GM19467 (cell line): Measurements from ENCODE around the gene CHN1.

ENCODE experiments used
- ATAC-seq: cut with Tn5 transposase; IDR thresholded peaks from one replicate; pipeline ENCODE4 v1.9.1; 2021; ENCODE audit warnings: mild to moderate bottlenecking, moderate library complexity; ENCODE audit not compliant: unreplicated experiment

CHN1 gene

DNA sequence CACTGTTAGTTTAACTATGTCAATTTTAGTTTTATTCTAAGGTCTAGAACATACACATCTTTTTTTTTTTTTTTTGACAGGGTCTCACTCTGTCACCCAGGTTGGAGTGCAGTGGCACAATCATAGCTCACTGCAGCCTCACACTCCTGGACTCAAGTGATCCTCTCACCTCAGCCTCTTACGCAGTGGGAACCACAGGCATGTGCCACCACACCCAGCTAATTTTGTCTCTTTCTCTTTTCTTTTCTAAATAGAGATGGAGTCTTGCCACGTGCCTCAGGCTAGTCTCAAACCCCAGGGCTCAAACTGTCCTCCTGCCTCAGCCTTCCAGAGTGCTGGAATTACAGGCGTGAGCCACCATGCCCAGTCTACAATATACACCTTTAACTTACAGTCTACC is 171.4 kb downstream of the CHN1 start:
- ATAC-seq: no peak

DNA sequence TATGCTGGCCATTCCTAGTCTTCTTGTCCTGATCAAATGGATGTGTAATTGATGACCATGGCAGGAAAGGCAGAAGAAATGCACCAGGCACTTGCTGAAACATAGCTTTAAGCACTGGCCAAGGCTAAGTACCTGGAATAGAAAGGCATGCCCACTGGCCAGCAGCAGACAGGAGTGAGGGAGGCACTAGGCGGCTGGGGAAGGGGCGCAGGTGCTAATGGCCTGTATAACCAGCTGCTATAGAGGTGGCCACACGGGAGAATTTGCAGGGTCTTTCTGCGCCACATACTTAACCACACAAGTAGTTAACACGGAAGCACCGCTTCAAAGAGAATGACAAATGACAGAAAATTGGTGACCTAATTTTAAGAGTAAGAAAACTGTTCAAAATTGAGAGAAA is 174.6 kb downstream of the CHN1 start:
- ATAC-seq: no peak

DNA sequence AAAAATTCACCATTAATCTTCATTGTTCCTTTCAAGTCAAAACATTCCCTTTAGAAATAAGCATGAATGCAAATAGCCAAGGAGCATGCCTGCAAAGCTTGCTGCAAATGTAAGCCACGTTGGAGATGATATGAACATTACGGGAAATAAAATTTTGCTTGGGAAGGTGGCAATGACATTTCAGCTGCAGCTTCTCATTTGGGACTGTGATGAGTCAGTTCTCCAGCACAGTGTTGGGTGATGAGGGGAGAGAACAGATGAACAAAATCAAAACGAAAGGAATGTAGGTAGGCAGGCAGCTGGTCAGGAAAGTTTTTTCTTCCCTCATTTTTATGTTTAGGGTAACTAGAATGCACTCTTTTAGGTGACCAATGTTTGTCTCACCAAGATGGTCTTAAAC is 175.6 kb downstream of the CHN1 start:
- no peak for ATAC-seq

DNA sequence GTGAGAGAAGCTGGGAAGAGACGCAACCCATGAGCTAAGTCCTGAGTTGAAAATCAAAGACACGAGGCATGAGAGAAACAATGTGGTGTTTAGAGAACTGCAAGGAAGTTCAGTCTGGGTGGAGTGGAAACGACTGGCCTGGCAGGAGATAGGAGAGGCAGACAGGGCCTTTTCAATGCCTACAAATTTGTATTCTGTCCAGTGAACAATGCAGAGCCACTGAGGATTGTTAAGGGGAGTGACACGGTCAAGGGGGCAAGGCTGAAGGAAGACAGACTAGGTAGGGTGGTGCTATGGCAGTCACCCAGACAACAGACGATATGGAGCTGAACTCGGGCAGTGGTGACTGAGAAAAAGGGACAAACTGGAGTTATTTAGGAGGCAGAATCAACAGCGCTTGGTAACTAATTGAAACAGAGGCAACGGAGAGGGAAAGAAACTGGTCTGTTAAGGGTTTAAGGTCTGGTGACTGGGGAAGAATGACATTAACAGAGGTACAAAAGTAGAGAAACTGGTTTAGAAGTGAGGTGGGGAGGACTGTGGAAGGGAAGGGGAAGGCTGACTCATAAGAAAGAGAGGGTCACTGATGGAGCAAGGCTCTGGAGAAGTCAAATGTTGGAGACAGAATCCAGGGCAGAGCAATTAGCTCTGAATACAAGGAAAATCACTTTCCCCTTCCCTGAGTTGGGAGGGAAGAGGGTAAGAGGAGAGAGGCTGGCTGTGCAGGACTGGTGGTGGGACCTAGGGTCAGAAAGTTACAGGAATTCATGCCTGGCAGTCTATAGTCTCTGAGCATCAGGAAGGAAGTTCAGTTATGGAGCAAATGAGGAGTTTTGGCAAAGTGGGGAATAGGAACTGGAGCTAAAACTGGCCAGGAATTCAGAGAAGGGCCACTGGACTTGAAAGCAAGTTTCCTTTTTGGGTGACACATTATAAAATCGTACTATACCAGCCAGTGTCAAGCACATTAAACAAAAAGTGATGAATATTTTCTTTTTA is 177.5 kb downstream of the CHN1 start:
- no peak for ATAC-seq

DNA sequence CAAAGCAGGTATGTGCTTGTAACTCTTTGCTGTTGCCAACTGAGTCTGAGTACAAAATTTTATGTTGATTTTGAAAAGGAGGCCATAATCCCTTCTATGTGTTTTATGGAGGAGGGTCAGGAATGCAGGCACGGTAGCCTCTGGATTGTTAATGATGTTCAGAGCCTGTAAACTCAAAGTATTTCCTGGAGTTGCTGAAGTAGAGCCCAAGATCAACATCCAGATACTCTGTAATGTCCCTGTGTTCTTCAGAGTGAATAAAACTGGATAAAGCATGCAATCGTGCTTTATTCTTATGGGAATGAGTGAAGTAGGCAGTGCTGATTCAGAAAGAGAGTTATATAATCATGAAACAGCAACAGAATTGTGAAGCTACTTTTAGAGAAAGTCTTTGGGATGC is 179.1 kb downstream of the CHN1 start:
- ATAC-seq: no peak

DNA sequence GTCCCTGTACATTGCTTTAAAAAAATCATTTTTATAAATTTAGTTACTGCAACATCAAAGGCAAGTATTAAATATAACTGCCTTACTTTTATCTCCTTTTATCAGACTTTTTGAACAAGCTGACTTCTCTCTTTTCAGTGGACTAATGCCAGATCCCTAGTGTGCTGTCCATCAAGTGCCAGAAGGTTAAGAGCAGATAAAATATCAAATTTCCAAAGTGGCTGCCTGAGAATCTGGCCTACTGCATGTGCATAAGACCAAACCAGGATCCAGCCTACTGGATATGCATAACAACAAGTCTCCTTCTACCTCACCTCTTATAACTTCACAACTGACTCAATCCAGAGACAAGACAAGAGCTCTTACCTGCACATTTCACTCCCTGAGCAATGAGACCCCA is 181.1 kb downstream of the CHN1 start:
- ATAC-seq: no peak

DNA sequence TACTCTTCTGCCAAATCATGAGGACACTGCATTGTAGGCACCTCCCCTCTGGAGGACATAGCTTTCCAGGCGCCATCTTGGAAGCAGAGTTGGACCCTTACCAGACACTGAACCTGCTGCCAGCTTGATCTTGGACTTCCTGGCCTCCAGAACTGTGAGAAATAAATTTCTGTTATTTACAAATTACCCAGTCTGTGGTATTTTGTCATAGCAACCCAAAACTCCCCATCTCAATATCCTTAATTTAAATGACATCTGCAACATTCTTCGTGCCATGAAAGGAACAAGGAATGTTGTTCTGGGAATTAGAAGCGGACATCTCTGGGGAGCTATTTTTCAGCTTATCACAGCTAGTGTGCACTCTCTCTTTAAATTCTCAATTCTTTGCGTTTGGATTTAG is 183.6 kb downstream of the CHN1 start:
- ATAC-seq: no peak

DNA sequence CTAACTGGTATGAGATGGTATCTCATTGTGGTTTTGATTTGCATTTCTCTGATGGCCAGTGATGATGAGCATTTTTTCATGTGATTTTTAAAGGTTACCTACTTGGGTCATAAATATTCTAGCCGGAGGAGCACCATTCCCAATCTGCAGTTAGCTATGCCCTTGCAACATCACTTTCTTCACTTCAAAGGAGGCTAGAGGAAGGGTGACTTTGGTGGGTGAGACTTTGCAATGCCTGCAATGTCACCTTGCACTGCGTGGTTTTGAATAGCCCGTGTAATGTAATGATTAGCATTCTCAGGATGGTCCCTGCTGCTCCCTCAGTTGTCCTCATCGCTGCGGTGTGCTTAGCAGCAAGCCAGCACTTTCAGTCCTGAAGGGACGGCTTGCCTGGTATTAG is 184.8 kb downstream of the CHN1 start:
- no peak for ATAC-seq

DNA sequence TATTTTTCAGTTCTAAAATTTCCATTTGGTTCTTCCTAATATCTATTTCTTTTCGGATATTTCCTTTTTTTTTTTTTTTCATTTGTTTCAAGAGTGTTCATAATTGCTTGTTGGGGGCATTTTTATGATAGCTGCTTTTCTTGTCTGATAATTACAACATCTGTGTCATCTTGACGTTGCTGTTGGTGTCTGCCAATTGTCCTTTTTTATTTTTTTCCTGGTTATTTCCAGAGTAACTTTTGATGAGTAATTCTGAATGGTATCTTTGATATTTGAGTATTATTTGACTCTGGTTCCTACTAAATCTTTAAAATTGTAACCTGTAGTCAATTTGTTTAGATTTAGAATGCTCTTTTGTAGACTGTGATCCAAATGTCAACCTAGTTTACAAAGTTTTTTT is 189.7 kb downstream of the CHN1 start:
- no peak for ATAC-seq

DNA sequence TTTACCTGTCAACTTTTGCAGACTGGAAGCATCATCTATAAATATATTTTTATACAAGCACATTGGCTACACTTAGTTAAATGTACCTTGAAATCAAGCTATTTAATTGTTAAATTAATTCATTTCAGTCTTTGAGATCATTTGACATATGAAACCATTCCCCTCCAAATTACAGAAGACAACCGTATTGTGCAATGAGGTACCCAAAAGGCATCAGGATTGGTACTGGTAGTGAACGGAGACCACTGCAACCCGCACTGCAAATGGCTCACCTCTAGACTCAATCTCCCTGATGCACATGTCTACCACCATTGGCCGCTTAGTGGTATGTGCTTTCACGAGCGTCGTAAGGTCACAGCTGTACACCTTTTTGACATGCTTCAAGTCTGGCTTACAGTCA is 193.1 kb downstream of the CHN1 start:
- ATAC-seq: no peak

DNA sequence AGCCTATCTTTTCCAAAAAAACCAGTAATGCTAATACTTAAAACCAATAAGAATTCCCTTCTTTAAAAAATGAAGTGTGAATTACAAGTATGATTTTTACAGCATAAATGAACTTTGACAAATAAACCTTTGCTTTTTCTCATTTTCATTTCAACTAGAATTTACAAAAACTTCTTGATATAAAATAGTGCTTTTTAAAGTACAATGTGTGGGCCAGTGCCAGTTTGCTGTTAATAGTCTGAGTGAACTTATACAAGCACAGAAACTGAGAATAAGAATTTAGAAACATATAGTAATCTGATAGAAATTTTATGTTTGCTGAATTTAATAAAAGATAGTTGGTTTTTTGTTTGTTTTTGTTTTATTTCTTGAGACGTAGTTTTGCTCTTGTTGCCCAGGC is 197.2 kb downstream of the CHN1 start:
- ATAC-seq: no peak

DNA sequence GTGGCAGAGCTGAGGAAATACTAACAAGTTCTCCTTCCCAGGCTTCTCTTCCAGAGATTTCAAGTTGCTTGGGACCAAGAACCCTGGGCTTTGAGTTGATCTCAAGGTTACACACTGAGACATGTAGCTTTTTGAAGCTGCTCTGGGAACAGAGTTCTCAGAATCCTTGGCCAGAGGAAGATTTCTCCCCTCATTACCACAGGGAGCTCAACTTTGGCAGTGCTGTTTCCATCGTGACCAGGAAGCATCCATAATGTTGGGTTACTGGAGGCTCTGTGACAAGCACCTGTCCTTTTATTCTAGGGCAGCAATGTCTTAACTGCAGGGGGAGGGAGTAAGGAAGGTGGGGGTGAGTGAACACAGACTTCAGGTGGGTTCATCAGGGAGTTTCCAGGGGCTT is 199.4 kb downstream of the CHN1 start:
- ATAC-seq: no peak

DNA sequence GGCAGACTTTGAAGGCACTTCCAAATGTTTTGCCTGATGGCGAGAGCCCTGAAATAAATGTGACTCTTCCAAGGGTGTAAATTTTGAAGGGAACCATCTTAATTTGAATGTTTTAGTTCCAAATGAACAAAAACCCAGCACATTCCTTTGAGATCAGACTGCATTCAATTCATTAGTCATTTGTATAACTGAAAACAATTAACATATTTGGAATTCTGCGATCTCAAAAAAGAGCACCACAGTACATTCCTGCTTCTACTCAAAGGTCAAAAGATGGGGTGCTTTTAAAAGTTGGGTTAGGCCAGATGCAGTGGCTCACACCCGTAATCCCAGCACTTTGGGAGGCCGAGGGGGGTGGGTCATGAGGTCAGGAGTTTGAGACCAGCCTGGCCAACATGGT is 202.7 kb downstream of the CHN1 start:
- no peak for ATAC-seq

DNA sequence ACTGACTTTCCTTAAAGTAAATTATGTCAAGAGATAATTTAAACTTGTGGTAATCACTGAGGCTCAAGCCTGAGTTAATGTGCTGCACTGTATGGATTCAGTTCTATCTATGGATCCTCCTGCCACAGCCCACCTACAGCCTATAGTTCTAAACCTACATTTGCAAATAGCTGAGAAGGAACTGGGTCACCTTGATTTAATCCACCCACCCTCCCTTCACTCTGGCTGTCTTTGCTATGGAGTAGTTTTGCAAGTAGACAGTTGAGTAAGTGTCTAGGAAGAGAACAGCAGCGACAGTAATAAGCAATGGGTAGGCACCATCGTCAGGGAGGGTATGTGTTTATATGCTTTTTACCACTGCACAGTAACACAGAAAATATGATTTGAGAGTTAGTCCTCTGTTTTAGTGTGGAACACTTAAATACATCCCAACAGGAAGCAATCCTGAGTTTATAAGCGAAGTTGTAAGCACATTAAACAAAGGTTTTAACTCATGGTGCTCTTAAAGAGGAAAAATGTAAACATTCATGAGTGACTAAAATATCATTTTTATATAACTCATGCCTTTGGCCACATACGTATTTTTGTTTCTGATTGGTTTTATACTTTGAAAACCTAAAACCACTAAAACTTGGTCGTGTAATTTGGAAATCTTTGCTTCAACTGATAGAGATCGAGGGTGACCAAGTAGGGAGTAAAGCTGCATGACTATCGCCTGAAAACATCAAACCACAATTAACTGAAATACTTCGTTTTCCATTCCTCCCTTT is 204.6 kb downstream of the CHN1 start:
- no peak for ATAC-seq

DNA sequence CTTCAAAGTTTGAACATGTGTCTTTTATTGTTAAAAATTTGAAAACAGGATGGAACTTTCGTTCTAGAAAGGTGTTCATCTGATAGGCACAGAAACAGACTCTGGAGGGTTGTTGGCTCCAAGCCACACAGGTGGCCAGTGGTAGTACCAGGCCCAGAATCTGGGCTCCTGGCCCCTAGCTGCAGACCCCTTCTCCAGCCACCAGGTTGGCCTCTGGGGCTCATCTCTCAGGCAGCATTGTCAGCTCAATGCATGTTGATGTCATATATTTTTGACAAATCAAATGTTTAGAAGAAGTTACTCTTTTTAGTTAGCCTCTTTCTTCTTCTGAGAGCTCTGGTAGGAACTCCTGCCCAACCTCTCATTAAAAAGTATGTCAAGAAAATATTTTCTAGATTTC is 206.4 kb downstream of the CHN1 start:
- ATAC-seq: no peak

DNA sequence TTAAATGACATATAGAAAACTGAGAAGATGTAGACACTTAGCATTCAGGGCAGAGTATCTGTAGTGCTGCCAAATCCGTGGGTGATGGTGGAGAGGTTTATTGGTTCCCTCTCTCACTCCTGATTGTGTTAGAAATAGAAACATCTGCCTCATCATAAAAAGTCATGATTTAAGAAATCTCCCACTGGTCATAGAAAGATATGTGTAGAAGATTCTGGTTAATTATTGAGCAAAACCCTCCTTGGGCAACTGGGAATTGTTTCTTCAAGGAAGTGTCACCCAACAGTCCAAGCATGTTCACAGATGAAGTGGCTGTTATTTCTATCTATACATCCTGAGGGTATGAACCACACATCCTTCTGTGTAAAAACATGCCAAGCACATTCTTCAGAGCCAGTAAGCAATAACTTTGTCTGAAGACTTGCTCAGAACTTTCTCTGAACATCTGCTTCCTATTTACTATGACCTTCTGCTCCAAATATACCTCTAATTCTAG is 207.4 kb downstream of the CHN1 start:
- no peak for ATAC-seq

DNA sequence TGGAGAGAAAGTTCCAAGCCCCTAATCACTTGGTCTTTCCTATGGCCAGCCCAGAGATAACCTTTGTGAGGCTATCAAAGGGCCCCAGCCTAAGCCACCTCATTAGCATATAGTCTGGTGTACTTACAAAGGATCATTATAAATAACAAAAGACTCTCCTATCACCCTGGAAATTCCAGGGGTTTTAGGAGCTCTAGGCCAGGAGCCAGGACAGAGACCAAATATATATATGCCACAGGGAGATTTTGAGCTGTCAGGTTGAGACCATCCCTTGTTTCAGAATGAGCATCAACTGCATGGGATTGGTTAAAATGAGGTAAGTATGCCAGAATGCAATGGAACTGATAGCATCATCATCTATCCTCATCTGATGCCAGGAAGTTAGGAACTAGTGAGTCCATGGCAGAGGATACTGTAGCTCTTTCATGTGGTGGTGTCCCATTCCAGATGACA is 208.8 kb downstream of the CHN1 start:
- no peak for ATAC-seq

DNA sequence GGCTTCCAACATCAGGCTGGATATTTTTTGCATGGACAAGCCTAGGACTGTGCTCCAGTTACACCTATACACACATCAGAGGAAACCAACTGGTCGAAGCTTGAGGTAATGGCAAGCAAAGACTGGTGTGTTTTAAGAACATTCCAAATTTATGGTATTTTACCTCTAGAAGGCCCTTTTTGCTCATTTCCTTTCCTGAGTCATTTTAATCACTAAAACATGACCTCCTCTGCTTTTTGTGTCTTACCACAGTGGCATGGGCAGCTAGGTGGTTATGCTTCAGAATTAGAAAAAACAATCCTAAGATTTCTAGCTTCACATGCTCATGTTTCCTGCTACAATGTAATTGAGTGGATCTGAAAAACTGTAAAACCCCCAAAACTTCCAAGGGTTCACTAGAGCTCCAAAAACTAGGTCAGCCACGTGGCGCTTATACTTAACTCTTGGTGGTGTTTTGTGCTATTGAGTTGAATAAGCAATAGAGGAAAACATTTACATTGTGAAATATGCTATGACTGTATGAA is 210.3 kb downstream of the CHN1 start:
- no peak for ATAC-seq

DNA sequence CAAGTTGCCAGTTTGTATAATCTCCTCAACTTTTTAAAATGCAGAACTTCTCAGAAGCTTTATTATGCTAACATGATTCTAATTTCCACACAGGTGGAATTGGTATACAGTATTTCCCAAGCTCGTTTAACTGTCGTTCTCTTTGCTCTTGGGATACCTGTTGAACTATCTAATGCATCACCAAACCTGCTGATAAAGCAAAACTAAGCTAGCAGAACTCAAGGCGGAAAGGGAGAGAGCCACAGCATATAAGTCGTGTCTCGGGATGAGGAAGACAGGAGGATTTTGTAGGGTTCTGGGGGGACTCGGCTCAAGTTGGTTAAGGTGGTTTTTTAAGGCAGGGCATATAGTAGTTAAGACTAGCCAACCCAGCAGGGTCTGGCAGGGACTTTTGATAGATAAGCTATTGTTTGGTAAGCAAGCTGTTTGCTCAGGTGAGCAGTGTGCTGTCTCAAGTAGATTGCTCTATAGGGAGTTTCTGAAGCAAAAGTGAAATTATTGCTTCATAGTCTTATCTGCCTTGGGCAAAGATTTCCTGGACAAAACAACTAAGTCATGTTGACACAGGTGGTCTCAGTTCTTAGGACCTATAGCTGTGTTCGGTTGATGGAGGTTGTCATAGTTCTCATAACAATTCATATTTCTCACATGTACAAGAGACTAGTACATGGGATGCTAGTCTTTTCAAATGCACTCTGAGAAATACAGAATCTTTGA is 212.7 kb downstream of the CHN1 start:
- no peak for ATAC-seq

DNA sequence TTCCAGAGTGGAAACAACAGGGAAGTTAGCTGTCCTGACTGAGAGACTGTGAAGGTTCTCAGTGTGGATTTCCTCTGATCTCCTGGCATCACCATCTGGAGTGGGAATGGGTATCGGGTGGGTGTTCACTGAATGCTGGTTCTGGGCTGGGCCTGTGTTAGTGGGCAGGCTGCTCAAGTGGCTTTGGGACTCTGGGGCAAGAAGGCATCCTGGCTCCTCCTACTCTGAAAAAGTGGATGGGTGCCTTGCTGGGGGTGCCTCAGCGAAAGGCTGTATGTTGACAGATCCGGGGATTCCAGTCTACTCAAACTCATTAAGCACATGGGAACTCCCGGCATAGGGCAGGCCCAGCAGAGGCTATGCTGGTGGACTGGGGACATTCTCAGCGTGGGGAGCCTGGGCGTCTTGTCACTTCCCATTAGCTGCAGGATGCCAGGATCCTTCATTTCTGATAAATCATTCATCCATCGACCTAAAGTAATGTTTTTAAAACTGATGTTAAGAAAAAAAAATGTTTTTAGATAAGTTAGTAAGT is 213.4 kb downstream of the CHN1 start:
- ATAC-seq: no peak

DNA sequence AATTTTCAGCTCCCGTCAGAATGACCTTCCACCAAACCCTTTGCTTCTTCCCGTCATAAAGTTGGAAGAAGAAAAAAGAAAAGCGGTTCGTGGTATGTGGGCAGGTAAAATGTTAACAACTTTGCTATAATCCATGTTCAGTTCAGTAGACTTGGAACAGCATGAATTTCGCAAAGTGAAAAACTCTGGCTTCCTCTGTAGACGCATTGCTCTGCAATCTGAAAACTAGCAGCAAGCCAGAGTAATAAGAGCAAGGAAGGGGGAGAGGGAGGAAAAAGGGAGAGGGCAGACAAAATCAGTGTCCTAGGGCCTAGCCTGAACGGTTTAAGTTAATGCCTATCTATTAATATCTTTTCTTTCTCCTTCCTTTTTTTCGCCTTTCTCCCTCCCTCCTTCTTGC is 214.2 kb downstream of the CHN1 start:
- no peak for ATAC-seq
